GM21447 (cell line): ENCODE results near the gene CD14.
"Not testable (repeated sequence)": the region's sequence is repeated elsewhere in the genome, so short reads cannot be mapped to it uniquely, and the experiment has no call there.

Experiments
- ATAC-seq: cut with Tn5 transposase; IDR thresholded peaks from one replicate; pipeline ENCODE4 v1.9.1; 2021; ENCODE audit not compliant: unreplicated experiment

The CD14 gene

DNA sequence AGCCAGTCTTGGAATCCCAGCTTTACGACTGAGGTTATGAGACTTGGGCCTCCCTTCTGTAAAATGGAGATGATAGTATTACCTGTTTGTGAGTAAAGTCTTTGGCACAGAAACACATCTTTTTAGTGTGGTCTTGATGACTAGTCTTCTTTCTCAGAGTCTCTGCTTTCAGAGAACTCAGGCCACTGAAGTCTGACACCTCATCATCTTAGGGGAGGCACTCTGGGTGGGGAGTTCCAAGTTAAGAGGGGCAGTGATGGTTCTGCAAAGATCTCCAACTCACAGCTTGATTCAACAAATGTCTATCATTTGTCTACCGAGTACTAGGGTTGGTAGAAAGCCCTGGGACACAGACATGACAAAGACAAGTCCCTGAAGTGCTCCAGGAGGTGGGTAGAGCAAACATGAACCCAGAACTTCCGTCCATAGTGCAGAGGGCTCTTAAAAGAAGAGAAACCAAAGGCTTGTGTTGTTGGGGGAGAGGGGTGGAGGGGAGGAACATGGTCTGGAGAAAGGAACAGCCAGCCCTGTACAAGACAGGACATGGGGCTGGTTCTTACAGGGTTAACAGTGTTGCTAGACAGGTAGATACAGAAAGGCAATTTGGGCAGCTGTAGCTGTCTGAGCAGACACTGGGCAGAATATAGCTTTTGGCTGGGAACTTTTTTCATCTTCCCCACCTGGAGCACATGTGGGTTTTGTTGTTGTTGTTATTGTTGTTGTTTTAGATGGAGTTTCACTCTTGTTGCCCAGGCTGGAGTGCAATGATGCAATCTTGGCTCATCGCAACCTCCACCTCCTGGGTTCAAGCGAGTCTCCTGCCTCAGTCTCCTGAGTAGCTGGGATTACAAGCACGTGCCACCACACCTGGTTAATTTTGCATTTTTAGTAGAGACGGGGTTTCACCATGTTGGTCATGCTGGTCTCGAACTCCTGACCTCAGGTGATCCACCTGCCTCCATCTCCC lies 2.6 kb upstream of the CD14 start:
- no peak for ATAC-seq

DNA sequence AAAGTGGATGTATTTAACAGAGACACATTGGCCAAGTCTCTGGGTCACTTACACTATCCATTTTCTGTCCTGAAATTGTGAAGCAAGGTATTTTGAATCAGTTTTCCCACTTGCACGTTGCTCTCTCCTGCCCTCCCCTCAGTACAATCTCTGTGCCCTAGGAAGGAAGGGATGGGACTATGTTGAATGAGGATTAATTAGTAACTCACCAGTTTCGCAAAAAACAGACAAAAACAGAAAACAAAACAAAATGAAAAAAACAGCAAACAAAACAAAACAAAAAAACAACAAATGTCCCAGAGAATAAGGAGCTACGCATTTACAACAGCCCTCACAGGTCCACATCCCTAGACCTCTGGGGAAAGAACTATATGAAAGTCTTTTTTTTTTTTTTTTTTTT lies 1.1 kb upstream of the CD14 start:
- no peak for ATAC-seq

DNA sequence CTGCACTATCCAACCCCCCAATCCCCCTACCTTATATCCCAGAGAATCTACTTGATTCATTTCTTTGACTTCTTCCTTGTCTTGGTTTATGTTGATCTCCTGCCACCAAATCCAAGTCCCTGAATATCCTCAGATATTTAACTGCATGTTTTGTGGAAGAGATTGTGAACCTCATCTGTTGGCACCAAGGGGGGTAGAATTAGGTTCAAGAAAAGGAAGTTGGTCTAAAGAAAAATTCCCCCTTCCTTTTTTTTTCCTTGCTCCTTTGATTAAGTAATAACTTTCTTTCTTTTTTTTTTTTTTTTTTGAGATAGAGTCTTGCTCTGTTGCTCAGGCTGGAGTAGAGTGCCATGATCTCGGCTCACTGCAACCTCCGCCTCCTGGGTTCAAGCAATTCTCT lies 526 bp upstream of the CD14 start:
- no peak for ATAC-seq

DNA sequence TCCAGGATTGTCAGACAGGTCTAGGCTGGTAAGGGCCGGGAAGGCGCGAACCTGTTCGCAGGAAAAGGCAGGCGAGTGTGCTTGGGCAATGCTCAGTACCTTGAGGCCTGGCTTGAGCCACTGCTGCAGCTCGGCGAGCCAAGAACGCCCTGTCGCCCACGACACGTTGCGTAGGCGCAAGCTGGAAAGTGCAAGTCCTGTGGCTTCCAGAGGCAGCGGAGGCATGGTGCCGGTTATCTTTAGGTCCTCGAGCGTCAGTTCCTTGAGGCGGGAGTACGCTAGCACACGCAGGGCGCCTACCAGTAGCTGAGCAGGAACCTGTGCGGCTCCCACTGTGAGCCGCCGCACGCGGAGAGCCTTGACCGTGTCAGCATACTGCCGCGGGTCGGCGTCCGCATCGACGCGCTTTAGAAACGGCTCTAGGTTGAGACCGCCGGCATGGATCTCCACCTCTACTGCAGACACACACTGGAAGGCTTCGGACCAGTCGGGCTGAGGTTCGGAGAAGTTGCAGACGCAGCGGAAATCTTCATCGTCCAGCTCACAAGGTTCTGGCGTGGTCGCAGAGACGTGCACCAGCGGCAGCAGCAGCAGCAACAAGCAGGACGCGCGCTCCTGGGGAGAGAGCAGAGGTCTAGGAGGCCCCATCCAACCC lies 482 bp downstream of the CD14 start:
- no peak for ATAC-seq

DNA sequence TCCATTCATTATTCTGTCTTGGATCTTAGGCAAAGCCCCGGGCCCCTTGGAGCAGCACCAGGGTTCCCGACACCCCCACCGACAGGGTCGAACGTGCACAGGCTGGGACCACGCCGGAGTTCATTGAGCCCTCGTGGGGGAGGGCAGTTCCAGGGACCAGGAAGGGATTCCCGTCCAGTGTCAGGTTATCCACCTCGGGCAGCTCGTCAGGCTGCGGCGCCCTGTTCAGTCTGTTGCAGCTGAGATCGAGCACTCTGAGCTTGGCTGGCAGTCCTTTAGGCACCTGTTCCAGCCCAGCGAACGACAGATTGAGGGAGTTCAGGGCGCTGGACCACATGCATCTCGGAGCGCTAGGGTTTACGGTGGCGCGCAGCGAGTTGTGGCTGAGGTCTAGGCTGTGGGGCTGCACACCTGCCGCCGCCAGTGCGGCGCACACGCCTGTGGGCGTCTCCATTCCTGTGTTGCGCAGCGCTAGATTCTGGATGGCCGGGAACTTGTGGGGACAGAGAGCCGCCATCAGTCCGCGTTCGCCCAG lies 1.1 kb downstream of the CD14 start:
- no peak for ATAC-seq

DNA sequence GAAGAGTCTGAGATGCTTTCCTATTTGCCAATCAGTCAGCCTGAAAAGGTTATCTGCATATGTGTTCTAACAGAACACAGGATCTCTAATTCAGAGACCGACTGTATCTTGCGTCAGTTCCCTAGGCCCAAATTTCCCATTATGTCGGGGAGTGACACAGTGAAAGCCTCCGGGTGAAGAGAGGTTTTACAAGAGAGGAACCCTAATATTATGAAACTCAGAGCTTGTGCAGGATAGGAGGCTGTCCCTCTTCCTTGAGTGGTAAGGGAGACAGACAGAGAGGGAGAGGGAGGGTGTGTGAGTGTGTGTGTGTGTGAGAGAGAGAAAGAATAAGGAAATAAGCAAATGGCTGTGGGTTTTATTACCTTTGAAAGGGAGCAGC lies 1.9 kb downstream of the CD14 start:
- no peak for ATAC-seq

DNA sequence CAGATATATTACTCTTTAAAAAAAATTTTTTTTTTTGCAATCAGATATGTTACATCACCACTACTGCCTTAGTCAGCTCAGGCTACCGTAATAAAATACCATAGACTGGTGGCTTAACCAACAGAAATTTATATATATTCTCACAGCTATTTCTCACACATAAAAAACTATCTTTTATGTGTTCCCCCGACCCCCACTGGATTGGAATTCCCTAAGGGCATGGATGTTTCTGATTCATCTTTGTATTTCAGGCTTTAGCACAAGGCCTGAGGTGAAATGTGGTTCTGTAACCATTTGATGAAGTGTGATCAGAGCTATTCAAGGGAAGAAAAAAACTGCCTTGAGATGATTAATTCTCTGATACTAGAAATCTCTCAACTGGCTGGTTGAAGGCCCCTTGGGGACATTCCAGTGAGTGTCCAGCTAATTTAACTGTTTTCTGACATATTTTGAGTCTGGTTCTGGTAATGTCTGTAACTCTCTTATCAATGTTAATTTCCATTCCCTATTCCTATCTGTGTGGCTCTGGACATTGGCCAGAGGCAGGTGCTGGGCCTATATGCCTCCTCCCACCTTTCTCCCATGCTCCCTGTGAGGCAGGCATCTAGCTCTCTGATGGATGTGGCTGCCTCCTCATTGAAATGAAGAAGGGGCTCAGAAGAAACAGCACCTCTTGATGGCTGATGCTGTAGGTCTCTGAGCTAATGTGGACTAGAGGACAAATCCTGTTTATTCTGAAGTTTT lies 2.5 kb downstream of the CD14 start:
- no peak for ATAC-seq

DNA sequence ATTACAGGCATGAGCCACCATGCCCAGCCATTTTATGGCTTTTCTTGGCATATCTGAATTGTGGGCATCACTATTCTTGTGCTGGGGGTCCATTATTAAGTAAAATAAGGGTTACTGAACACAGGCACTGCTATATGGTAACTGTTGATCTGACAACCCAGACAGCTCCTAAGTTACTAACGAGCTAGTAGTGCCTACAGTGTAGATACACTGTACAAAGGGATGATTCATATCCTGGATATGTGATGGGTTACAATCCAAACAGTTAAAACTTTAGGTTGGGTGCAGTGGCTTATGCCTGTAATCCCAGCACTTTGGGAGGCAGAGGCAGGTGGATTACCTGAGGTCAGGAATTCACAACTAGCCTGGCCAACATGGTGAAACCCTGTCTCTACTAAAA lies 4.3 kb downstream of the CD14 start:
- ATAC-seq: no peak

DNA sequence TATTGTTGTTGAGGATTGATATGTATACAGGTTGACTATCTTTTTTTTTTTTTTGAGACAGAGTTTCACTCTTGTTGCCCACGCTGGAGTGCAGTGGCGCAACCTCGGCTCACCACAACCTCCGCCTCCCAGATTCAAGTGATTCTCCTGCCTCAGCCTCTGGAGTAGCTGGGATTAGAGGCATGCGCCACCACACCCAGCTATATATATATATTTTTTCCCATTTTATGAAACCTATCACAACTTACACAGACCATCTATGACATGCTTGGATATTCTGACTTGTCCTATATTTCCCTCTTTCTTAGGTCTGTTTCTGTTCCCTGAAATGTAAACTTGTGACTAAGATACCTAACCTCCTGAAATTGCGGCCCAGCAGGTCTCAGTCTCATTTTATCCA lies 5.0 kb downstream of the CD14 start:
- ATAC-seq: no peak

DNA sequence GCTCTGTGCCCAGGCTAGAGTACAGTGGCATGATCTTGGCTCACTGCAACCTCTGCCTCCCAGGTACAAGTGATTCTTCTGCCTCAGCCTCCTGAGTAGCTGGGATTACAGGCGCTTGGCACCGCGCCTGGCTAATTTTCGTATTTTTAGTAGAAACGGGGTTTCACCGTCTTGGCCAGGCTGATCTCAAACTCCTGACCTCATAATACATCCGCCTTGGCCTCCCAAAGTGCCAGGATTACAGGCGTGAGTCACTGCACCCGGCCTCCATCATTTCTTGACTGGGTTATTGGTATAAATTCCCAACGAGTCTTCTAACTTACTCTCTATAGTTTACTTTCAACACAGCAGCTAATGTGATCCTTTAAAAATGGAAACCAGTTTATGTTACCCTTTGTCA lies 8.1 kb downstream of the CD14 start:
- ATAC-seq: not testable (repeated sequence)

DNA sequence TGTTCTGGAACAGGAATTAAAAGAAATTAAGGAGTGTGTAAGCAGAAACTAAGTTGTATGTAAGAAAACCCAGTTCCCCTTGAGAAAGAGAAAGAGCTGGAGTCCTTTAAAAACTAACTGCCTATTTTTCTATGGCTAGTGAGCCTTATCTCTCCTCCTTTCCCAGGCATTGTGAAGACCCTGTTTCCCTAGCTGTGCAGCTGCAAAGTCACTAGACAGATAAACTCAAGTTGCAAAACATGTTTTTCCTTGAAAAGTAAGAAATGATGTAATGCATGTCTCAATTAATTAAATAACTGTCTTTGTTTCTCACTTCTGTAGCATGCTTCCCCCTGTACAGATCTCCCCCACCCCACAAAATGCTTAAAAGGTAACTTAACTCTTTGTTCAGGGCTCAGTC lies 9.9 kb downstream of the CD14 start:
- ATAC-seq: not testable (repeated sequence)

DNA sequence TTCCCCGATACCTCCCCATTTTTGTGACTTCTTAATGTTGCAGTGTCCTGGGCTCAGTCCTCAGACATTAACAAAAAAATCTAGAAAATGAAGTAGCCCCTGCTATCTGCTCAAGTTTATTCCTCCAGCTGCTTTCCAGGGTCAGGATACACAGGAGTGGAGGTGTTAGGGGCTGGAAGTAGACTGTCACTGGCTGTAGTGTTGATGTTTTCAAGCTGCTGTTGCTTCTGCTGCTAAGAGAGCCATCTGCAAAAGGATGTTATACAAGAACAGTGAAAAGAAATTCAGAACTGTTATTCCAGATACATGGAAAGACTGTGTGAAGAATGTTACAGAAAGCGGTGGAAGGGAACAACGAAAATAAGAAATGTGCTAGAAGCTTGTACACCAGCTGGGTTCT lies 10.7 kb downstream of the CD14 start:
- ATAC-seq: no peak

DNA sequence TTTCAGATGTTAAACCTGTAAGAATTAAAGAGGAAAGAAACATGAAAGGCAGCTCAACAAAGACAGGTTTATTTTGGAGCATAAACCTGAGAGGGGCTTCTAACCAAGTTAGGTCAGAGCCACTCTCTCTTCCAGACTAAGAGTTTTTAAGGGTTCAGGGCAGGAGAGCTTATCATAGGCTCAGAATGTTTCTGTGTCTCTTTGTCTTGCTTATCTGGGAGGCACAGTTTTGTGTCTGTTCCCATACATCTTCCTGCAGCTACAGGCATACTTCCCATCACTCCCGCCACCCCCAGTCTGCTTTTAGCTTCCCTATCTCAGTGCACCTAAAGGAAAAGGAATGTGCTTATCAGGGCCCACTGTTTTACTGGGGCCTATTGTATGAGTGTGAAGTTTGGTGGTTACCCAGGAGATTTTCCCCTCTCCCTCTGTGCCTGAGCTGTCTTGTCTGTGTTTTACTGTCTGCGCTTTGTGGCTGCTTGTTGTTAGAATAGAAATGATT lies 21.9 kb downstream of the CD14 start:
- no peak for ATAC-seq

DNA sequence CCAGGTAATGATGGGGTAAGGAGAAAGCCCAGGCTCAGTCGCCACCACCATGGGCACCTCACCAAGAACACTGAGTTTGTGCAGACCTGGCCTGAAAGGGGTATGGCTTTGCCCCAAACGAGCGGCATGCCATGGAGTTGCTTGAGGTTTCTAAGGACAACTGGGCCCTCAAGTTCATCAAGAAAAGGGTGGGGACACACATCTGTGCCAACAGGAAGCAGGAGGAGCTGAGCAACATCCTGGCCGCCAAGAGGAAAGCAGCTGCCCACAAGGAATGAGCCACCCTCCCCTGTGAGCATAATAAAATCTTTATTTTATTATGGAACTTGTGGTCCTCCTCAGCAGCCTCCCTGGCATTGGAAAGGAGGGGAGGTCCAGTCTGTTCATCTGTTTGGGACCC lies 23.8 kb downstream of the CD14 start:
- no peak for ATAC-seq

DNA sequence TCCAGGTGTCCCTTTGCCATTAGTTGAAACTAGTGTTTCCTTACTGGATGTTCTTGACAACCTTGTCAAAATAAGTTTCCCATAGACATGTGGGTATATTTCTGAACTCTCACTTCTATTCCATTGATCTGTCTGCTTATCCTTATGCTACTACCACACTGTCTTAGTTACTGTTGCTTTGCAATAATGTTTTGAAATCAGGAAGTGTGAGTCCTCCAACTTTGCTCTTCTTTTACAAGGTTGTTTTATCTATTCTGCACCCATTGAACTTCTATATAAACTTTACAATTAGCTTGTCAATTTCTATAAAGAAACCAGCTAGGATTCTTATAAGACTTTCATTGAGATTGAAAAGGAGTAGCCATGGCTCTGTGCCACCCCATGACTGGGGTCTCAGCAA lies 24.3 kb downstream of the CD14 start:
- no peak for ATAC-seq

DNA sequence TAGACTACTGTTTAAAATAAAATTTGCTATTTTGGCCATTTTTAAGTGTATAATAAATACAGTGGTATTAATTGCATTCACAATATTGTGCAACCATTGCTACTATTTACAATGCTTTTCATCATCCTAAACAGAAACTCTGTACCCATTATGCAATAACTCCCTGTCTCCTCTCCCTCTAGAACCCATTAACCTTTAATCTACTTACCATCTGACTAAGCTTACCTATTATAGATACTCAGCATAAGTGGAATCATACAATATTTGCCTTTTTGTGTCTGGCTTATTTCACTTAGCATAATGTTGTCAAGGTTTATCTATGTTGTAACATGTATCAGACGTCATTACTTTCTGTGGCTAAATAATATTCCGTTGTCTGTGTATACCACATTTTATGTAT lies 25.9 kb downstream of the CD14 start:
- ATAC-seq: no peak

DNA sequence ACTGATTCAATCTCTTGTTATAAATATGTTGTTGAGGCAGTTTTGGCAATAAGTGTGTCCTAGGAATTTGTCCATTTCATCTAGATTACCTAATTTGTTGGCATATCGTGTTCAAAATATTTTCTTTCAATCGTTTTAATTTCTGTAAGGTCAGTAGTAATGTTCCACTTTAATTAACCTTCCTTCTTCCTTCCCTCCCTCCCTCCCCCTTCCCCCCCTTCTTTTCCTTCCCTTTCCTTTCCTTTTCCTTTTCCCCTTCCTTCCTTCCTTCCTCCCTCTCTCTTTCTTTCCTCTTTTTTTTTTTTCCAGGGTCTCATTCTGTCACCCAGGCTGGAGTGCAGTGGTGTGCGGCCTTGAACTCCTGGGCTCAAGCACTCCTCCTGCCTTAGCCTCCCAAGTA lies 27.1 kb downstream of the CD14 start:
- no peak for ATAC-seq

DNA sequence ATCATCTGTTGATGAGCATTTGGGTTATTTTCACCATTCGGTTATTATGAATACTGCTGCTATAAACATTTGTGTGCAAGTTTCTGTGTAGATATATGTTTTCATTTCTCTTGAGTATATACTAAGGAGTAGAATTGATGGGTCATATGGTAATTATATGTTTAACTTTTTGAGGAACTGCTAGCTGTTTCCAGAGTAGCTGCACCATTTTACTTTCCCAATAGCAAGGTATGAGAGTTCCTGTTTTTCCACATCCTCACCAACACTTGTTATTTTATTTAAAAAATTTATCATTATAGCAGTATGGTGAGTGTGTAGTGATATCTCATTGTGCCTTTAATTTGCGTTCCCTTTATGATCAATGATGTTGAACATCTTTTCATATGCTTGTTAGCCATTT lies 29.2 kb downstream of the CD14 start:
- no peak for ATAC-seq

DNA sequence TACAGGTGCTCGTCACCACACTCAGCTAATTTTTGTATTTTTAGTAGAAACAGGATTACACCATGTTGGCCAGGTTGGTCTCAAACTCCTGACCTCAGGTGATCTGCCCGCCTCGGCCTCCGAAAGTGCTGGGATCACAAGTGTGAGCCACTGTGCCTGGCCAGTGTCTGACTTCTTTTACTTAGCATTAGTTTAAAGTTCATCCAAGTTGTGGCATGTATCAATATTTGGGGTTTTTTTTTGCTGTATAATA lies 29.6 kb downstream of the CD14 start:
- ATAC-seq: not testable (repeated sequence)

DNA sequence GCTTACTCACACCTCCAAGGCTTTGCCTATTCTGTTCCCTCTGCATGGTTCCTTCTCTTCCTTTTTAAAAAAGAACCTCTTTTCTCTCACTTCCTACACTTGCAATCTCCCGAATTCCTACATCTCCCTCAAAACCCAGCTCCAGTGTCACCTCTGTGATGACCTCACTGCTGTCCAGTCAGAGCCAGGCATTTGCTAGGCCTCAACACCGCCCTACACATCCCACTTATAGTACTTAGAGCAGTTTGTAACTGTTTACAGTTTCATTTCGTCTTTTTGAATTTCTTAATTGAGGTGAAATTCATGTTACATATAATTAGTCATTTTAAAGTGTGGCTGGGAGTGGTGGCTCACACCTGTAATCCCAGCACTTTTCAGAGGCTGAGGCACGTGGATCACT lies 30.8 kb downstream of the CD14 start:
- no peak for ATAC-seq

DNA sequence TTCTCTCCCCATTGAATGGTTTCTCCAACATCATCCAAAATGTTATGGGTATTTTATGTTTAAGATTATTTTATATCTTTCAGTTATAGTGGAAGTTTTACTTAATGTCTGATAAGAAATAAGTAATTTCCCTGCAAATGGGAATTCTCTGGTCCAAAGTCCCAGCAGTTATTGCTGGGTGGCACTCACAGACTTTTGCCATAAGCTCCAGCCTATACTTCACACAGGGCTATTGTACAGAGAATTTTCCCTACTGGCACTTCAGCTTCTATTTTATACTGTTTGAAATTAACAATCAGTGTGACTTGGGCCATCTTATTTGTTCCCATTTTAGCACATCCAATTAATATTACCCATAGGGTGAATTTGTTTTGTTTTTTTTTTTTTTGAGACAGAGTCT lies 32.9 kb downstream of the CD14 start:
- no peak for ATAC-seq

DNA sequence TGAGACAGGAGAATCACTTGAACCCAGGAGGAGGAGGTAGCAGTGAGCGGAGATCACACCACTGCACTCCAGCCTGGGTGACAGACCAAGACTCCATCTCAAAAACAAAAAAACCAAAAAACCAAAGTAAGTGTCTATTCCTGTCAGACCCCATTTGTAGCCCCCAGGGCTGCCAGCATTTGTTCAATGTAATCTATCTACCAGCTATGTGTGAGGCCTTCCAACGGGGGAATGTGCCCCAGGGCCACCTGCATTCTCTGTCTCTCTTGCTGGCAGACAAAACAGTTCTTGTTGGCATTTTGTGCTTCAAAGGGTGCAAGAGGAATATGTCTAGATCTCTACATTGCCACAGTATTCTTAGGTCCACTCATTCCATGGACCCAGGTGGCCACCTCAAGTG lies 34.1 kb downstream of the CD14 start:
- no peak for ATAC-seq
